ENCODE measurements around the gene SHC4.

SHC4 gene

GRCh38 chr15:48850648-48851047 is 113.1 kb downstream of the SHC4 start:
- DNase-seq (ENCODE audit: insufficient read length, low spot score) (no peak), FAIRE-seq (peak; percentile 53)
- TF ChIP-seq CTCF (IDR thresholded peaks at IDR 0.05; ENCODE audit: insufficient read depth, missing control alignments) = no peak

- DNase-seq (ENCODE audit: insufficient read length, low spot score) = no peak
- no peak for TF ChIP-seq CTCF (IDR thresholded peaks at IDR 0.05; ENCODE audit: insufficient read depth, missing control alignments)
- FAIRE-seq = no peak
These were observed 118.6 kb downstream of the SHC4 start for GRCh38 chr15:48845123-48845522.

- DNase-seq (ENCODE audit: insufficient read length, low spot score) = no peak
- TF ChIP-seq CTCF (IDR thresholded peaks at IDR 0.05; ENCODE audit: insufficient read depth, missing control alignments) = no peak
- no peak for FAIRE-seq
These were observed 121.2 kb downstream of the SHC4 start for GRCh38 chr15:48842501-48842900.

- TF ChIP-seq CTCF (IDR thresholded peaks at IDR 0.05; ENCODE audit: insufficient read depth, missing control alignments) = no peak
- DNase-seq (ENCODE audit: insufficient read length, low spot score) = no peak
- FAIRE-seq = no peak
These were observed 129.0 kb downstream of the SHC4 start for GRCh38 chr15:48834756-48835155.

- DNase-seq (ENCODE audit: insufficient read length, low spot score) (no peak), FAIRE-seq (no peak)
- TF ChIP-seq CTCF (IDR thresholded peaks at IDR 0.05; ENCODE audit: insufficient read depth, missing control alignments) = no peak
These were observed 130.0 kb downstream of the SHC4 start for GRCh38 chr15:48833526-48834239.

GRCh38 chr15:48832648-48833047 is 131.1 kb downstream of the SHC4 start:
- FAIRE-seq (no peak), DNase-seq (ENCODE audit: insufficient read length, low spot score) (no peak)
- no peak for TF ChIP-seq CTCF (IDR thresholded peaks at IDR 0.05; ENCODE audit: insufficient read depth, missing control alignments)

GRCh38 chr15:48828906-48829305 is 134.8 kb downstream of the SHC4 start:
- no peak for FAIRE-seq
- no peak for DNase-seq (ENCODE audit: insufficient read length, low spot score)
- no peak for TF ChIP-seq CTCF (IDR thresholded peaks at IDR 0.05; ENCODE audit: insufficient read depth, missing control alignments)
